Germinal center (tissue), 1 donor: Measurements from ENCODE around the gene PLCXD1.
"Not testable (repeated sequence)": the region's sequence is repeated elsewhere in the genome, so short reads cannot be mapped to it uniquely, and the experiment has no call there.

Source experiments
- DNase-seq: peaks from one replicate; pipeline ENCODE4 v3.0.0; 2012; ENCODE audit warnings: mixed read lengths, low spot score

PLCXD1 gene, protein sequence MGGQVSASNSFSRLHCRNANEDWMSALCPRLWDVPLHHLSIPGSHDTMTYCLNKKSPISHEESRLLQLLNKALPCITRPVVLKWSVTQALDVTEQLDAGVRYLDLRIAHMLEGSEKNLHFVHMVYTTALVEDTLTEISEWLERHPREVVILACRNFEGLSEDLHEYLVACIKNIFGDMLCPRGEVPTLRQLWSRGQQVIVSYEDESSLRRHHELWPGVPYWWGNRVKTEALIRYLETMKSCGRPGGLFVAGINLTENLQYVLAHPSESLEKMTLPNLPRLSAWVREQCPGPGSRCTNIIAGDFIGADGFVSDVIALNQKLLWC

DNA sequence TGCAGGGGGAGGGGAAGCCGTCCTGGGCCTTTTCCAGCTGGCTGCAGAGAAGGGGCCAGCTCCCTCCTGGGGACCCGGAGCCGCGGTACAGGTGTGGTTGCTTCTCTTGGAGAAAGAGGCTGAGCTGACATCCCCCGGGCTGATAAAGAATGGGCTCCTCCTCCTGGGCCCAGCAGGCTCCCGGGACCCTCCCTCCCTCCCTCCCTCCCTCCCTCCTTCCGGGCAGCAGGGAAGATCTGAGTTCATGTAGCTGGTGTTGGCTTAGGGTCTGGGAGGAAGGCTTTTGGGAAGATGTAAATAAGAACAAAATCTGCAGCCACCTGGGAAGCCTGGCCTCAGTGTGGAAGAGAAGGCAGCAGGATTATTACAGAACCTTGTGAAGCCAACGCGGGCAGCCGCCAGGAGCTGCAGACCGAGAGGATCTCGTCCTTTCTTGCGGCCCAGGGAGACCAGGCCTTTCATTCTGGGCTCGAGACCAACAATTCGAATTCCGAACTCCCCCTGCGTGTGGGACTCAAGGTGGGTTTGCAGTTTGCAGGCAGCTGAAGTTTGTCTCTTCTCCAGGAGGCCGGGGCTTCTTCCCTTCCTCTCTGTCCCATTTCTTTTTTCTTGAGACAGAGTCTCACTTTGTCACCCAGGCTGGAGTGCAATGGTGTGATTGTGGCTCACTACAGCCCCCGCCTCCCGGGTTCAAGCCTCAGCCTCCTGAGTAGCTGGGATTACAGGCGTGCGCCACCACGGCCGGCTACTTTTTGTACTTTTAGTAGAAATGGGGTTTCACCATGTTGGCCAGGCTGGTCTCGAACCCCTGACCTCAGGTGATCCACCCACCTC, at the start of gene PLCXD1:
TSS of gene PLCXD1 (plus strand) at position 216 of the 834 bp plus-strand sequence. CDS start 2,807 bp downstream, outside the sequence.
- DNase-seq = peak; percentile 54

DNA sequence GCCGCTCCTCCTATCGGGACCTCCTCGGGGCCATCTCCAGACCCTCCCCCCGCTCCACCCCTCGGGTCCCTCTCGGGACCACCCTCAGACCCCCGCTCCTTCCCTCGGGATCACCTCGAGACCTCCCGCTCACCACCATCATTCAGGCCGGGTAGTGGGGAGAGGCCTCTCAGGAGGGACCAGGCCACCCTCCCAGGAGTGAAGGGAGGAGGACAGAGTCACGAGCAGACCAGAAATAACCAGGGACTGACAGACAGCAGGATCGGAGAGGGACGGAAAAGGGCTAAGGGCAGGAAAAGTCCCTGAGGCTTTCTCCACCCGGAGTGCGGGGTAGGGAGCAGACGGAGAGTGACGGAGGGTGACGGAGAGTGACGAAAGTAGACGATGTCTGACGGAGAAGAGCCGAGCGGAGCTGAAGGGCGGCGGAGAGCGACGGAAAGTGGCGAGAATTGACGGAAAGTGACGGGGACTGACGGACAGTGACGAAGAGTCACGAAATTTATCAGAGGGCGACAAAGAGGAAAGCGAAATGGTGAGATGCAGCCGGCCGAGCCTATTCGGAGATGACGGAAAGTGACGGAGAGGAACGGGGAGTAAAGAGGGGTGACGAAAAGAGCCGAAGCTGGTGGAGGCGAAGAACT, 49.4 kb upstream of the PLCXD1 start:
- DNase-seq = not testable (repeated sequence)

DNA sequence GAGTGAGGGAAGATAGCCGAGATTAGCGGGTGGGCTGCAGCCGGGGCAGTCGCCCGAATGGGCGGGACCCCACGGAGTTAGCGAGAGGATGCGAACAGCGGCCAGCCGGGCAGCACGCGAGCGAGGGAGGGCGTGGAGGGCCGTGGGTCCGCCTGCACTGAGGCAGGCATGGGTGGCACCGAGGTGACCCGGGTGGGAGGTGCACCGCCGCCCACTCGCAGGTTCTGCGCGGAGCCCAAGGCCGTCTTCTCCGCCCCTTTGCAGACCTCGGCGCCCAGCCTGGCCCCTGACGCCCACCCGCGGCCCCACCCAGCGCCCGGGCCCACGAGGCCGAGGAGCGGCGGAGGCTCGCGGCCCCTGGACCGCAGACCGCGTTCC, 48.9 kb upstream of the PLCXD1 start:
- not testable (repeated sequence) for DNase-seq

DNA sequence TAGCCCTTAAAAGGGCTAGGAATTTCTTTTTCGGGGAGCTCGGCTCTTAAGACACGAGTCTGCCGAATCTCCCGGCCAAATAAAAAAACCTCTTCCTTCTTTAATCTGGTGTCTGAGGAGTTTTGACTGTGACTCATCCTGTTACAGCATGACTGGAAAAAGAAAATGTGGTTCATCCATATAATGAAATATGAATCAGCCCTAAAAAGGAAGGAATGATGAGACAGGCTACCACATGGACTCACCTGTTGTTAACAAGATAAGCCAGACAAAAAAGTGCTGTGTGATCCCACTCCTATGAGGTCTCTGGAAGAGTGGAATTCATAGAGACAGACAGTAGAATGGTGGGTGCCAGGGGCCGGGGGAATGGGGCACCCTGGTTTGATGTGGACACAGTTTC, 45.0 kb upstream of the PLCXD1 start:
- not testable (repeated sequence) for DNase-seq

DNA sequence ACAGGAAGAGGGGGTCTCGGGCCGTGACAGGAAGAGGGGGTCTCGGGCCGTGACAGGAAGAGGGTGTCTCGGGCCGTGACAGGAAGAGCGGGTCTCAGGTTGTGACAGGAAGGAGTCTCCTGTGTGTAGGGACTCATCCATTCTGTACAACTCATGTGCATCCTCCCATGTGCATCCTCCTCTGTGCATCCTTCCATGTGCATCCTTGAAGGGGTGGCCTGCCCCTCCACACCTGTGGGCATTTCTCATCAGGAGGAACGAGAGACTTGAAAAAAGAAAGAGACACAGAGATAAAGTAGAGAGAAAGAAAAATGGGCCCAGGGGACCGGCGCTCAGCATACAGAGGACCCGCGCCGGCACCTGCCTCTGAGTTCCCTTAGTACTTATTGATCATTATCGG, 30.2 kb upstream of the PLCXD1 start:
- DNase-seq = no peak

DNA sequence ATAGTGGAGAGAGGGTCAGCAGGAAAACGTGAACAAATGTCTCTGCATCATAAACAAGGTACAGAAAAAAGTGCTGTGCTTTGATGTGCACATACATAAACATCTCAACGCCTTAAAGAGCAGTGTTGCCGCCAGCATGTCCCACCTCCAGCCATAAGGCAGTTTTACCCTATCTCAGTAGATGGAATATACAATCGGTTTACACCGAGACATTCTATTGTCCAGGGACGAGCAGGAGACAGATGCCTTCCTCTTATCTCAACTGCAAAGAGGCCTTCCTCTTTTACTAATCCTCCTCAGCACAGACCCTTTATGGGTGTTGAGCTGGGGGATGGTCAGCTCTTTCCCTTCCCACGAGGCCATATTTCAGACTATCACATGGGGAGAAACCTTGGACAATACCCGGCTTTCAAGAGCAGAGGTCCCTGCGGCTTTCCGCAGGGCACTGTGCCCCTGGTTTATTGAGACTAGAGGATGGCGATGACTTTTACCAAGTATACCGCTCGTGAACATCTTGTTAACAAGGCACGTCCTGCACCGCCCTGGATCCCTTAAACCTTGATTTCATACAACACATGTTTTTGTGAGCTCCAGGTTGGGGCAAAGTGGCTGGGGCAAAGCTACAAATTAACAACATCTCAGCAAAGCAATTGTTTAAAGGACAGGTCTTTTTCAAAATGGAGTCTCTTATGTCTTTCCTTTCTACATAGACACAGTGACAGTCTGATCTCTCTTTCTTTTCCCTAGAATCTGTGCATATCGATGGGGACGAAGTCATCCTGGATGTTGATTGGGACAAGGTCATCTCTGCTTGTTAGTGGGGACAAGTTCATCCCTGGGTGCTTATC, 29.6 kb upstream of the PLCXD1 start:
- DNase-seq = not testable (repeated sequence)

DNA sequence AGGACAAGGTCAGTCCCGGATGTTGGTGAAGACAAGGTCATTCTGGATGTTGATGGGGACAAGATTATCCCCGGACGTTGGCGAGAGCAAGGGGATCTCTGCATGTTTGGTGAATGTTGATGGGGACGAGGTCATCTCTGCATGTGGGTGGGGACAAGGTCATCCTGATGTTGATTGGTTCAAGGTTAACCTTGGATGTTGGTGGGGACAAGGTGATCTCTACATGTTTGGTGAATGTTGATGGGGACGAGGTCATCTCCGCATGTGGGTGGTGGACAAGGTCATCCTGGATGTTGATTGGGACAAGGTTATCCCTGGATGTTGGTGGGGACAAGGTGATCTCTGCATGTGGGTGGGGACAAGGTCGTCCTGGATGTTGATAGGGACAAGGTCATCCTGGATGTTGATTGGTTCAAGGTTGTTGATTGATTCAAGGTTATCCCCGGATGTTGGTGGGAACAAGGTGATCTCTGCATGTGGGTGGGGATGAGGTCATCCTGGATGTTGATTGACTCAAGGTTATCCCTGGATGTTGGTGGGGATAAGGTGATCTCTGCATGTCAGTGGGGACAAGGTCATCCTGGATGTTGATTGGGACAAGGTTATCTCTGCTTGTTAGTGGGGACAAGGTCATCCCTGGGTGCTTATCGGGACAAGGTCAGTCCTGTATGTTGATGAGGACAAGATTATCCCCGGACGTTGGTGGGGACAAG, 28.8 kb upstream of the PLCXD1 start:
- no peak for DNase-seq

DNA sequence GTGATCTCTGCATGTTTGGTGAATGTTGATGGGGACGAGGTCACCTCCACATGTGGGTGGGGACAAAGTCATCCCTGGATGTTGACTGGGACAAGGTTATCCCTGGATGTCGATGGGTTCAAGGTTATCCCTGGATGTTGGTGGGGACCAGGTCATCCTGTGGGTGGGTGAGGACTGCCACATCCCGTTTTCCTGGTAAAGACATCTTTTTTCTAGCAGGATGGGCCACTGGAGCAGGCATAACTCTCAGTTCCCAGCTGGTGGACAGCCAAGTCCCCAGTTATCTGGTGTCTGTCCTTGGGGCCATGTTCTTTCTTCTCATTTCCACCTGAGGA, 28.3 kb upstream of the PLCXD1 start:
- DNase-seq = no peak

DNA sequence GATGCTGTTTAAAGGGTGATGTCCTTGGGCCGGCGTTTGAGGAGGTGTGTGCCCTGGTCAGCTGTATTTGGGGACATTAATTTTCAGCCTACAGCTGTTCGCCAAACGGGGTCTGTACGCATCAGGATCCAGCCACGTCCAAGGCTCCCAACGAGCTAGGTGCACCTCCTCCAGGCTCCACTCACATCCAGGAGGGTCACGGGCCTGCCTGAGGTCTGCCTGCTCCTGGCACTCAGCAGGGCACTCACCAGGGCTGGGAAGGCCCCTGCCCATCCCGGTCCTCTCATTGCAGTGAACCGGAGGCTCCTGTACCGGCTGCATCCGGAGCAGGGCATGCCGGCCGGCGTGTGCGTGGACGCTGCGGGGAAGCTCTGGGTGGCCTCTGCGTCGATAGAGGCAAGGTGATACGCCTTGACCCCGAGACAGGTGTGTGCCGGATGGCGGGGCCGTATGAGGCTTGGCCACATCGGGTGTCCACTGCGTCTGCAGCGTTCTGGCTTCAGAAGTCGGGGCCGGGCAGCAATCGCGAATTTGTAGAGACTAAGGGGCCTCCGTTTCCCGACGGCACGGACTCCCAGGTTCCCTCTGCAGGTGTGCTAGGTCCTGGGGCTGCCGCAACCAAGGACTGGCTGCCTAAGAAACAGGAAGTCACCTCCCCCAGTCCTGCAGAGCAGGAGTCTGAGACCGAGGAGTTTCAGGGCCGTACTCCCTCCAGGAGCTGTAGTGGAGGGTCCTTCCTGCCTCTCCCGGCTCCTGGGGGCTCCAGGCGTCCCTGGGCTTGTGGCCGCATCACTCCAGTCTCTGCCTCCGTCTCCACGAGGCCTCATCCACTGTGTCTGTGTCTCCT, 27.5 kb upstream of the PLCXD1 start:
- DNase-seq = no peak

DNA sequence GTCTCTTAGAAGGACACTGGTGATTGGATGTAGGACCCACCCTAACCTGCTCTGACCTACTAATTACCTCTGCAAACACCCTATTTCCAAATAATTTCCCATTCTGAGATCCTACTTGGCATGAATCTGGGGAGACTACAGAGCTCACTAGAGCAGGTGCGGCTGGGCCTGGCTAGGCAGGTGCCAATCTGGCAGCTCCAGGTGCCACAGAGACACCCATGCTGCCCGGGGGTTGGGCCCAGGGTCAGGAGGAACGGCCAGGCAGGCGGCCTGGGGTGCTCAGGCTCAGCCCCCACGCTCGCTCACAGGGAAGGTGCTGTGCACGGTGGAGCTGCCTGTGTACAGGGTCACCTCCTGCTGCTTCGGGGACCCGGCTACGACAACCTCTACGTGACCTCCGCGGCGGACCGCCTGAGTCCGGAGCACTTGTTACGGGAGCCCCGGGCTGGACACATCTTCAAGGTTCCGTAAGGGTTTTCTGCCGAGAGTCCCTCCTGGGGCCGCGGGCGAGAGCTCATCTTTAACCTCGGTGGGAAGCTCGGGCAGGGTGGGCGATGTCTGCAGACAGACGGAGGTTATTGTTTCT, 26.5 kb upstream of the PLCXD1 start:
- no peak for DNase-seq

DNA sequence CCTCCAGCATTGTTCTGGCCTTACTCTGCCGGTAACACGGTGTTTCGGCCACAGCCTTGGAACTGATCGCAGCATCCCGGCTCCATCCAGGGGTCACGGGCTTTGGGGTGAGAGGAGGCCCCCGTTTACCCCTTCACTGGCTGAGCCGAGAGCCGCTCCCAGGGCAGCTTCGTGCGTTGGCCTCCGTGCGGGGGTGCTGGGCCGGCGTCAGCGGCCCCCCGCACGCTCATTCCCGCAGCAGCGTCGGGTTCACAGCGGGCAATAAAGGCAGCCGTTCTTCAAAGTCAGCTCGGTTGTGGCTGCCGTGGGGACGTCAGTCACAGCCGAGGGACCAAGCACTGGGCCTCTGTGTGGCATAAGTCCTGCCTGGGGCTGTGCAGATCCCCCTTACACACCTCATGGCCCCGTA, 25.3 kb upstream of the PLCXD1 start:
- DNase-seq = no peak

DNA sequence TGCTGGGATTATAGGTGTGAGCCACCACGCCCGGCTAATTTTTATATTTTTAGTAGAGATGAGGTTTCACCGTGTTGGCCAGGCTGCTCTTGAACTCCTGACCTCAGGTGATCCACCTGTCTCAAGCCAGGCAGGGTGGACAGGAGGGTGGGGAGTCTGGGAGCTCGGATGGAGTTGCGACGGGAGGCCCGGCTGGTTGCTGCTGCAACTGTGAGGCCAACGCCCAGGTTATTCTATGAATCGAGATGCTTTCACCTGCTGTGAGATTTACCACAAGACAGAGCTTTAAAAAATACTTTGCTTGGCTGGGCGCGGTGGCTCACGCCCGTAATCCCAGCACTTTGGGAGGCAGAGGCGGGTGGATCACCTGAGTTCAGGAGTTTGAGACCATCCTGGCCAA, 24.1 kb upstream of the PLCXD1 start:
- not testable (repeated sequence) for DNase-seq

DNA sequence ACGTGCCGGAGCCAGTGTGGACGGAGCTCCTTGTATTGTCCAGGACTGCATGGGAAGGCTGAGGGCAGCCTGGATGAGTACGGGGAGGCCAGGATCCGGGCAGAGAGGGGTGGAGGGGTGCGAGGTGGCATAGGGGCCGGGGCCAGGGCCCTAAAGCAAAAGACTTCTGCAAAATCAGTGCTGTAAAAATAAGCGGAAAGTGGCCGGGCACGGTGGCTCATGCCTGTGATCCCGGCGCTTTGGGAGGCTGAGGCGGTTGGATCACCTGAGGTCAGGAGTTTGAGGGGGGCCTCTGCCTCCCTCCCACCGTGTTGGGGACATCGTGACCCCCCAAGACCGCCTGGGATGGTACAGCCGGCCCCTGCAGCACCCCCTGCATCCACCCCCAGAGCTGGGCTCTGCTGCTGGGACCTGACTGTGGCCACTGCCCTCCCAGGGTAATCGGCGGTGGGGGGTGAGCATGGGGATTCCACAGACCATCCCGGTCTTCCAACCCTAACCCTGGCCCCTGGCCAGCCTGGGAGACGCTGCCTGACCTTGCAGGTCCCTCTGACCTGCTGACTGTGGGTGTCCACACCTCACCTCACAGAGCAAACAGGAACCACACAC, 23.4 kb upstream of the PLCXD1 start:
- no peak for DNase-seq

DNA sequence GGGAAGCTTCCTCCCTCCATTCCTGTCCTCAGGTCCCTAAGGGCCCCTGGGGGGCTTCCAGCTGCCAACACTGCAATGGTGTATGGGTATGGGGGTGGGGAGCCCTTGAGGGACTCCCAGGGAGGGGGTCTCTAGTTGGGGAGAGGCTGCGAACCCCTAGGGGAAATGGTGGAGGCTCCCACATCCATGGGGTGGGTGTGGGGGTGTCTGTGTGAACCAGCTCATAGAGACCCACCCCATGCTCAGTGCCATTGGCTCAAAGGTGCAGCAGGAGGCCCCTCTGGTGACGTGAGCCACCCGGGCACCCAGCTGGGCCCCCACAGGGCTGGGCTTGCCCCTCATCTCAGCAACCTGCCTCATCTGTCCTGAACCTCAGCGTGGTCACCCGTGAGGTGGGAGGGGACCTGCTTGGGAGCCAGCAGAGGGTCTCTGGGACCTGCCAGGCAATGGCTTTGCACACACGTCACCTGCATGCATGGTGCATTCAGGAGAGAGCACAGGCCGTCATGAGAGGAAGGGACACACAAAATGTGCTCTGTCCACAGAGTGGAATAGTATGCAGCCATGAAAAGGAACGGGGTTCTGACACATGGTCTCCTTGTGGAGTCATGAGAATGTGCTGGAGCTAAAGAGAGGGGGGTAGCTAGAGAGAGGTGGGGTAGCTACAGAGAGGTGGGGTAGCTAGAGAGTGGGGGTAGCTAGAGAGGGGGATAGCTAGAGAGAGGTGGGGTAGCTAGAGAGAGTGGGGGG, 22.7 kb upstream of the PLCXD1 start:
- DNase-seq = no peak

DNA sequence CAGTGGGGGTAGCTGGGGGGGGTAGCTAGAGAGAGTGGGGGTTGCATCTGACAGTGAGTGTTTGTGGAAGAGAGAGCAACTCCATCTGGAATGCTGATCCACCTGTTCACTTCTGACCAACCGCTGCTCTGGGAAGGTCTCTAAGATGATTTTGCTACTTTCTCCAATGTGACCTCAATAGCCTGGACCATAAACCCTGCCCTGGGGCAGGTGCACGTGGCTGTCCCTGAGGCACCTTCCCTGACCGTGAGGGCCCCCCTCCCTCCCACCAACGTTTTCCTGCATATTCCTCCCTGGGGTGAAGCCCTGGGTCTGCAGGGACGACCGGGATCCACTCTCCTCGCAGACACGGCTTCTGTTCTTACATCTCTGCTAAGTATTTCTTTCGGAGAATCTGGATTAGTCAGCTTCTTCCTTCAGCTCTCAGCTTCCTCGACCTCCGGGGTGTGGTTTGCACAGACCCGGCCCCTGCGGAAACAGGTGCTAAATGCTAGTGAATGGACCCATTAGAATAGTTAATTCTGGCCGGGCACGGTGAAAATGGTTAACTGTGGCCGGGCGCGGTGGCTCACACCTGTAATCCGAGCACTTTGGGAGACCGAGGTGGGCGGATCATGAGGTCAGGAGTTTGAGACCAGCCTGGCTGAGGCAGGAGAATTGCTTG, 21.4 kb upstream of the PLCXD1 start:
- DNase-seq = no peak

DNA sequence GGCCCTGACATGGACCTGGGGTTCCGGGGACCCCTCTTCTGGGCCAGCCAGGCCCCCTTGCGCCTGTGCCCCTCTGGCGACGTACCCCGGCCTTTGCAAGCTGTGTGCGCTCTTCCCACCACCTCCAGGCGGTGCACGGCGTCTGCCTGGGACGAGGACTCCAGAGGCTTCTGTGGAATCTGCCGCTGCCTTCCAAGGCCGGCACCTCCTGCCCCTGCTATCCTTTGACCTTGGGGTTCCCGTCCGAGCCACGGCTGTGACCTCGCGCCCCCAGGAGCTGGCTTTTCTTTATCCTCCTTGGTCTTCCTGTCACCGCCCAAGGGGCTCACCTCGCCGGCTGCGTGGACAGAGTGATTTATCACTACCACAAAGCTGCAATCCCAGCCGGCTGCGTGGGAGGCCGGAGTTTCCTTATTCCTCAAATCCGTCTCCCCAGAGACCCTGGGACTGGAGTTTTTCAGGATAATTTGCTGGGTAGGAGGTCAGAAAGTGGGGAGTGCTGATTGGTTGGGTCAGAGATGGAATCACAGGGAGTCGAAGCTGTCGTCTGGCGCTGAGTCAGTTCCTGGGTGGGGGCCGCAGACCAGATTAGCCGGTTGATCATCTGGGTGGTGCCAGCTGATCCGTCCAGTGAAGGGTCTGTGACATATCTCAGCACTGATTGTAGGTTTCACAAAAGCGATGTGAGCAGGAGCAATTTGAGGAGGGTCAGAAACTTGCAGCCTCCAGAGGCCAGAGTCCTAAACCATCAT, 19.8 kb upstream of the PLCXD1 start:
- no peak for DNase-seq

DNA sequence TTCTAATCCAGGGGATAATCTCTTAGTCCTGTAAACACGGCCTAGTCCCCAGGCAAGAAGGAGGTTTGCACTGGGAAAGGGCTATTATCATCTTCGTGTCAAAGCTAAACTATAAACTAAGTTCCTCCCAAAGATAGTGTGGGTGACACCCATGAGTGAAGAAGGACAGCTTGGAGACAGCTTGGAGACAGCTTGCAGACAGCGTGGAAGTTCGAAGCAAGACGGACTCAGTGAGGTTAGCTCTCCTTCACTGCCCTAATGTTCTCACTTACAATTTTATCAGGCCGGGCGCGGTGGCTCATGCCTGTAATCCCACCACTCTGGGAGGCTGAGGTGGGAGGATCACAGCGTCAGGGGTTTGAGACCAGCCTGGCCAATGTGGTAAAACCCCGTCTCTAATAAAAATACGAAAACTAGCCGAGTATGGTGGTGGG, 19.2 kb upstream of the PLCXD1 start:
- no peak for DNase-seq
